Stimulated activated naive CD8-positive, alpha-beta T cell treated with anti-CD3 and anti-CD28 coated beads, Interleukin-15, Interleukin-2, amounts not matched to agents 100 U/mL and 50 U/mL, for 24 hours (primary cell): ENCODE results near the gene MICU2.
A peak's percentile ranks its signal among the peaks of the same experiment; 100 is the strongest.

Source experiments
- ATAC-seq: fragments of 150-1000 bp; cut with Tn5 transposase; one replicate; pipeline ENCODE4 v1.10.0; 2021
- DNase-seq: peaks from one replicate; pipeline ENCODE4 v3.0.0; 2021

Gene MICU2

GRCh38 chr13:21603531-21604448 lies at the start of gene MICU2:
Gene MICU2, minus strand, starts transcription at chr13:21604170. Its CDS starts 22 bp downstream, at chr13:21604148.
- peak; percentile 98 for ATAC-seq
- peak; percentile 96 for DNase-seq

- DNase-seq = no peak
- ATAC-seq = no peak
These were observed 37.7 kb upstream of the MICU2 start for GRCh38 chr13:21641629-21642028.

GRCh38 chr13:21639561-21639960 lies 35.6 kb upstream of the MICU2 start:
- ATAC-seq (no peak), DNase-seq (no peak)

GRCh38 chr13:21638319-21639282 lies 34.6 kb upstream of the MICU2 start:
- no peak for ATAC-seq
- peak; percentile 22 for DNase-seq

- ATAC-seq (peak; percentile 82), DNase-seq (peak; percentile 20)
These were observed 33.3 kb upstream of the MICU2 start for GRCh38 chr13:21637296-21637695.

- ATAC-seq (no peak), DNase-seq (no peak)
These were observed 32.7 kb upstream of the MICU2 start for GRCh38 chr13:21636656-21637055.

GRCh38 chr13:21632196-21632595 lies 28.2 kb upstream of the MICU2 start:
- ATAC-seq = no peak

GRCh38 chr13:21625366-21625765 lies 21.4 kb upstream of the MICU2 start:
- DNase-seq (no peak), ATAC-seq (no peak)

More at GRCh38 chr13:21632196-21632595, 28.2 kb upstream of the MICU2 start:
- no peak for DNase-seq

GRCh38 chr13:21620861-21621260 lies 16.9 kb upstream of the MICU2 start:
- ATAC-seq = no peak

GRCh38 chr13:21619633-21620220 lies 15.8 kb upstream of the MICU2 start:
- ATAC-seq (no peak), DNase-seq (no peak)

More at GRCh38 chr13:21620861-21621260, 16.9 kb upstream of the MICU2 start:
- DNase-seq = no peak

GRCh38 chr13:21616880-21617279 lies 12.9 kb upstream of the MICU2 start:
- DNase-seq = no peak
- no peak for ATAC-seq

GRCh38 chr13:21616205-21616866 lies 12.4 kb upstream of the MICU2 start:
- no peak for DNase-seq
- no peak for ATAC-seq

GRCh38 chr13:21615427-21615826 lies 11.5 kb upstream of the MICU2 start:
- ATAC-seq = no peak
- DNase-seq = no peak

GRCh38 chr13:21613791-21614190 lies 9.8 kb upstream of the MICU2 start:
- no peak for DNase-seq
- ATAC-seq = no peak

- ATAC-seq (no peak), DNase-seq (no peak)
These were observed 7.4 kb upstream of the MICU2 start for GRCh38 chr13:21611385-21611784.

- ATAC-seq = no peak
- no peak for DNase-seq
These were observed 6.7 kb upstream of the MICU2 start for GRCh38 chr13:21610687-21611086.

GRCh38 chr13:21608961-21609360 lies 5.0 kb upstream of the MICU2 start:
- DNase-seq (no peak), ATAC-seq (no peak)

GRCh38 chr13:21606796-21607195 lies 2.8 kb upstream of the MICU2 start:
- DNase-seq = no peak
- ATAC-seq = no peak

GRCh38 chr13:21606251-21606650 lies 2.3 kb upstream of the MICU2 start:
- no peak for ATAC-seq
- no peak for DNase-seq

- DNase-seq (no peak), ATAC-seq (no peak)
These were observed 7.2 kb downstream of the MICU2 start for GRCh38 chr13:21596722-21597121.

- no peak for ATAC-seq
- no peak for DNase-seq
These were observed 8.5 kb downstream of the MICU2 start for GRCh38 chr13:21595546-21595822.
